ENCODE data around the gene IL18RAP.

DNA sequence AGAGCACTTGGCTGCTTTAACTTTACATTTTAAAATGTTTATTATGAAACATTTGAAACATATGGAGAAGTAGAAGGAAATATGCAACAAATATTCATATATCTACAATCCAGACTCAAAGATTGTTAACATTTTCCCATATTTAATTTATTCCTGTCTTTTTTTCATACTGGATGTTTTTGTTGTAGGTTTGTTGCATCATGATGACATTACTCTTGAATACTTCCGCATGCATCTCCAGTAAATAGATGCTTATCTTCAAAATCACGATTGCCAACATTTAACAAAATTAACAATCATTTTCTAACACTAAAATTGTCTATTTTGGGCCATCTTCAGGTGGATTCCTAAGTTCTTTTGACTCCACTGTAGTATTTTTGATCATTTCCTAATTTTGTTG, 21.1 kb upstream of the IL18RAP start:
- no peak for TF ChIP-seq SP1 (IDR thresholded peaks at IDR 0.05)
- no peak for TF ChIP-seq TARDBP (IDR thresholded peaks at IDR 0.05)
- no peak for TF ChIP-seq CTBP1 (IDR thresholded peaks at IDR 0.05; ENCODE audit: borderline replicate concordance)
- no peak for TF ChIP-seq ARNT (IDR thresholded peaks at IDR 0.05)
- no peak for TF ChIP-seq FOXA1 (IDR thresholded peaks at IDR 0.05)
- TF ChIP-seq ZNF384 (IDR thresholded peaks at IDR 0.05), result no peak
- no peak for TF ChIP-seq FOXM1 (IDR thresholded peaks at IDR 0.05; ENCODE audit: borderline replicate concordance)
- no peak for TF ChIP-seq ELF4 (IDR thresholded peaks at IDR 0.05)
- TF ChIP-seq NFRKB (IDR thresholded peaks at IDR 0.05), result no peak

All from HEK293T (cell line).